ENCODE results near the gene SNAP91. TPM values are rescaled to one million over a fixed set of nuclear protein-coding genes. Genes with fewer than 3 reads are reported as not detected.

SNAP91 gene
- total RNA-seq, 4 donors from 2014 or later, result 3.0 to 9.4 (median 6.4) TPM

GRCh38 chr6:83597511-83597910, 111.4 kb downstream of the SNAP91 start:
- Histone ChIP-seq H3K4me3 (no peak overlapping the region), H3K9me3 (no peaks in the 10 kb centered on the region), H3K4me1 (no peaks in the 10 kb centered on the region), H3K36me3 (no peaks in the 10 kb centered on the region), H3K27me3 (no peaks in the 10 kb centered on the region), H3K27ac (no peak overlapping the region)
- WGBS, 2 donors (ENCODE audit: low coverage in 1 of 2), result 62 to 83% methylated on average over 1 of the region's 1 CpG
- no peak for TF ChIP-seq CTCF (IDR thresholded peaks at IDR 0.05)
- ATAC-seq, result no peak

DNA sequence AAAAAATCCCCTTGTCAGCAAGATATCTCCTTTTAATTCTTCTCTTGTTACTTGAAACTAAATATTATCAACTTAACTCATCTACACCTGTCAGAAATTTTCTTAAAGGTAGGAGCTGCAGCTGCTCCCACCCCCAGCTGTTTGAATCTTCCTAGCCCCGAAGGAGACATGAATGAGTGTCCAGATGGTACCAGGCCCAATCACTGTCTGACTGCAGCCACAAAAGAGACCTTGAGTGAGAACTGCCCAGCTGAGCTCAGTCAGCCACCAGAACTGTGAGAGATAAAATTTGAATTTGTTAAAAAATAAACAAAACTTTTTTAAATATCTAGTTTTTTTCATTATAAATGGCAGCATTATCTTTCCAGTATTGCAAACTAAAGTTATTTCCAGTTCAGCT, 111.8 kb downstream of the SNAP91 start:
- no peak overlapping the region for H3K4me3 ChIP-seq
- no peaks in the 10 kb centered on the region for H3K9me3 ChIP-seq
- ATAC-seq, result no peak
- 25 to 67% methylated on average over 1 of the region's 1 CpG for WGBS, 2 donors (ENCODE audit: low coverage in 1 of 2)
- H3K36me3 ChIP-seq, result no peaks in the 10 kb centered on the region
- H3K27me3 ChIP-seq, result no peaks in the 10 kb centered on the region
- TF ChIP-seq POLR2AphosphoS5 (IDR thresholded peaks at IDR 0.05) (no peak), CTCF (IDR thresholded peaks at IDR 0.05) (no peak), POLR2A (IDR thresholded peaks at IDR 0.05) (no peak), EP300 (IDR thresholded peaks at IDR 0.05) (no peak)
- H3K27ac ChIP-seq, result no peak overlapping the region
- H3K4me1 ChIP-seq, result no peaks in the 10 kb centered on the region

DNA sequence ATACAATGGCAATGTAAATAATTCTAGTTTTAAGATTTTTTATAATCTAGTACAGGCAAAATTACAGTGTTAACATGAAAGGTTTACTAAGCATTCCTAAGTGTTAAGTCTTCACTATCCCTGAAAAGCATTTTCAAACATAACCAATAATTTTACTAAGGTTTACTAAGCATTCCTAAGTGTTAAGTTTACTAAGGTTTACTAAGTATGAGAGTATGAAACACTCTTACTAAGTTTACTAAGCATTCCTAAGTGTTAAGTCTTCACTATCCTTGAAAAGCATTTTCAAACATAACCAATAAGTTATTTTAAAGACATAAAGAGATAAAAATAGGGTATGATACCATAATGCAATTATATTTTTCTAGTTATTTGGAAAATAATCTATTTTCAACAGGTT, 114.0 kb downstream of the SNAP91 start:
- no peak for TF ChIP-seq POLR2A (IDR thresholded peaks at IDR 0.05)
- TF ChIP-seq POLR2AphosphoS5 (IDR thresholded peaks at IDR 0.05), result no peak
- no peak for ATAC-seq
- Histone ChIP-seq H3K27me3 (no peaks in the 10 kb centered on the region), H3K27ac (no peak overlapping the region), H3K4me3 (no peak overlapping the region), H3K4me1 (no peaks in the 10 kb centered on the region), H3K9me3 (no peaks in the 10 kb centered on the region), H3K36me3 (no peaks in the 10 kb centered on the region)

DNA sequence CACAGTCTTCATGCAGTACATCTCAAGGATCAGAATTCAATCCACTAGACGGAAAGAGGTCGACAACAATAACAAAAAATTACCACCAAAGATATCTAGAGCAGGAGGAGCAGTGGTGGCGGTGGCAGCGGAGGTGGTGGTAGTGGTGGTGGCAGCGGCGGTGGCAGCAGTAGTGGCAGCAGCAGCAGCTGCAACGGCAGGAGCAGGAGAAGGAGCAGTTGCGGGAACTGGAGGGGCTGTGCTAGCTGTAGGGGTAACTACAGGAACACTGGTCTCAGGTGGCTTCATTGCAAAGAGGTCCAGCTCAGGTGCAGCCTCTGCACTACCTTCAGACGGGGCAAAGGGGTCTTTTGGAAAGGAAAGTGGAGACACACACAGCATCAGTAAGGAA, 115.5 kb downstream of the SNAP91 start:
- no peak for ATAC-seq
- Histone ChIP-seq H3K4me1 (no peaks in the 10 kb centered on the region), H3K27me3 (no peaks in the 10 kb centered on the region), H3K27ac (no peak overlapping the region), H3K36me3 (no peaks in the 10 kb centered on the region), H3K4me3 (no peak overlapping the region), H3K9me3 (no peaks in the 10 kb centered on the region)
- 89 to 100% methylated on average over 7 to 8 of the region's 9 CpGs for WGBS, 2 donors (ENCODE audit: low coverage in 1 of 2)
- no peak for TF ChIP-seq POLR2A (IDR thresholded peaks at IDR 0.05)
- no peak for TF ChIP-seq EP300 (IDR thresholded peaks at IDR 0.05)
- no peak for TF ChIP-seq POLR2AphosphoS5 (IDR thresholded peaks at IDR 0.05)

DNA sequence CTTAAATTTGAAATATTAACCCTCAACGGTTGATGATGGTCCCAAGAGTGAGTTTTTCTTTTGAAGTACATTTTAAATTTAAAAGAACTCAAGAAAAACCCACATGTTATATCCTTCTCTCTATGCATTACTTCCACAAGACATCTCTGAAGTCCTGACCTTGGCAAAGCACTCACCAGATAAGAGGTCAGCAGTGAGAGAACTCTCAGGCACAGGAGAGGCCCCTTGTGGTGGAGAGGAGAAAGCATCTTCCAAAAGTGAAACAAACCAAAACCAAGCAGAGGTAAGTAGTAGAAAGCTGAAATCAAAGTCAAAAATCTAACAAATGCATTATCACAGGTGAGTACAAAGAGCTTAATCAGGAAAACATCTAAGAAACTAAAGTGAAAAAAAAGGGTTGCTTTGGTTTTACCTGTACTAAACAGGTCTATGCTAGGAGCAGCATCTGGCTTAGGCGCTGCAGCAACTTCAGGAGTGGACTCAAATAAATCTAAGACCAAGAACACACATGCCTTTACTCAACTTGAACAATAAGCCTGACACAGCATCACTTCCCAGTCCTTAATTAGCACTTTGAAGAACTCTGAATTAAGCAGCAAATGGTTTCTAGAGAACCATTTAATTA, 116.0 kb downstream of the SNAP91 start:
- Histone ChIP-seq H3K9me3 (no peaks in the 10 kb centered on the region), H3K36me3 (no peaks in the 10 kb centered on the region), H3K27me3 (no peaks in the 10 kb centered on the region), H3K4me3 (no peak overlapping the region), H3K4me1 (no peaks in the 10 kb centered on the region), H3K27ac (no peak overlapping the region)
- no peak for TF ChIP-seq POLR2A (IDR thresholded peaks at IDR 0.05)
- no peak for ATAC-seq
- 76 to 90% methylated on average over 2 of the region's 2 CpGs for WGBS, 2 donors (ENCODE audit: low coverage in 1 of 2)

- no peaks in the 10 kb centered on the region for H3K4me1 ChIP-seq
- no peaks in the 10 kb centered on the region for H3K9me3 ChIP-seq
- no peaks in the 10 kb centered on the region for H3K27me3 ChIP-seq
- TF ChIP-seq EP300 (IDR thresholded peaks at IDR 0.05) (no peak), POLR2AphosphoS5 (IDR thresholded peaks at IDR 0.05) (no peak), CTCF (IDR thresholded peaks at IDR 0.05) (no peak), POLR2A (IDR thresholded peaks at IDR 0.05) (no peak)
- ATAC-seq, result no peak
- H3K36me3 ChIP-seq, result no peaks in the 10 kb centered on the region
- H3K27ac ChIP-seq, result no peak overlapping the region
- H3K4me3 ChIP-seq, result no peak overlapping the region
- 20 to 45% methylated on average over 1 of the region's 1 CpG for WGBS, 2 donors (ENCODE audit: low coverage in 1 of 2)
Measured at GRCh38 chr6:83590416-83590815, 118.5 kb downstream of the SNAP91 start.
